NCI-H128 (cell line): ENCODE measurements around the gene REEP6.
"Not testable (repeated sequence)": the region's sequence is repeated elsewhere in the genome, so short reads cannot be mapped to it uniquely, and the experiment has no call there.

Source experiments
- DNase-seq: peaks from one replicate; lab custom pipeline; 2025; ENCODE audit not compliant: unreplicated experiment; lab: John Stamatoyannopoulos, UW

REEP6 gene

DNA sequence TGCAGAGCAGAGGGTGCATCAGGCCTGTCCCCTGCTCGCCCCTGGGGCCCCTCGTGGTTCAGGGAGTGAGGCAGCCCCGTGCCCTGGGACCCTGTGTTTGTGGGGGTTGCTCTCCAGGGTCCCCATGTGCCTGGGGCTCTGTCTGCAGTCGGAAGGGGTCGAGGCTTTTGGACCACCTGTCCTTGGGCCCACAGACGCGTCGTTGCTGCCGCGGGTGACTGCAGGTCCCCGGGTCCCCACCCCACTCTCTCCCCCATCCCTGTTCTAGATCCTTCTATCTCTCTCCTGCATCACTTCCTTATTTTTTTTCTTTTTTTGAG is 2.7 kb upstream of the REEP6 start:
- no peak for DNase-seq

DNA sequence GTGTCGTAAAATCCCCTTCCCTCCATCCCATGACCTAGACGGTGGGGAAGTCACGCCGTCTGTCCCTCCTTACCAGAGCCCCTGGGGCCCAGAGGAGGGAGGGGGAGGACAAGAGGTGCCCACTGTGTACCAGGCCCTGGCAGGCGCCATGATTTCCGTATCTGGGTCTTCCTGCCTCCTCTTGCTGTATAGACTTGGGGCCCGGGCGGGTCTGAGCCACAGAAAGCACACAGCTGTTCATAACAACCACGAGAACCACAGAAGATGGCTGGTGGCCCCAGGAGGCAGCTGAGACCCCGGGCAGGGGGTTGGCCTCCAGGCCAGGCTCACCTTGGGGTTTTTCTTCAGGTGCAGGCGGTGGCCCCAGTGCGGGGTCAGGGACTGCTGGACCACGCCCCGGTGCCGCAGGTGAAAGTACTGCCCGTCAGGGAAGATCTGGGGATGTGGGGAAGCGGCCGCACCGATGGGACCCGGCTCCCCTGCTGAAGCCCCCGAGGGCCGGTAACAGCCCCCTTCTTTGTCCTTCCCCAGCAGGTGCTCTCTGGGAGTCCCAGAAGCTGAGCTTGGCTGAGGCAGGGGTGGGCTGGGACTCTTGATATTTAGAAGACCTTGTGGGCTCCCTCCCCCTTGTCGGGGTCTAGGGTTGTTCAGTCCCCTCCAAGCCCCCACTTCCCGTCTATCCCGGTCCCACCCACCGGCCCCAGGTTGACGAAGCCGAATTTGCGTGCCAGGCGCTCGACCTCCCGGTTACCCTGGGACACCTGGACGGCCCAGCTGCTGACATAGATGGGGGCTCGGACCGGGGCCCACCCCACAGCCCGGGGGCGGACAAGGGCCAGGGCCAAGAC is 1.3 kb upstream of the REEP6 start:
- DNase-seq, result no peak

GRCh38 chr19:1490311-1491113 is 469 bp upstream of the REEP6 start, which contains the start of gene PCSK4:
TSS of gene PCSK4 (minus strand) at chr19:1490350. CDS start at chr19:1490346, 4 bp downstream.
- DNase-seq, result peak; percentile 94

DNA sequence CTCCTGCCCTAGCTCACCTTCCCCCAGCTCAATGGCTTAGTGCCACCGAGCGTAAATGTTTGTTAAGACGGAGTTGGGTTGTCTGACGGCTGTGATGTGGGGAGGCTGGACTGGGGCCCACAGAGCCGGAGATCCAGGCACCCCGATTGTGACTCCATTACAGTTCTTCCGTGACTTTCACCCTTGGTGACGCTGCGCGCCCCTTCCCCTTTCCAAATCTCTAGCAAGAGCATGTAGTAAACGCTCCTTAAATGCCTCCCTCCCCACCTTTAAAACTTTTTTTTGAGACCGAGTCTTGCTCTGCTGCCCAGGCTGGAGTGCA is 829 bp downstream of the REEP6 start:
- no peak for DNase-seq

GRCh38 chr19:1492474-1493006 is 1.6 kb downstream of the REEP6 start:
- DNase-seq, result no peak

- no peak for DNase-seq
Measured at GRCh38 chr19:1494115-1494815, 3.3 kb downstream of the REEP6 start.

GRCh38 chr19:1495051-1495798 is 4.2 kb downstream of the REEP6 start:
- no peak for DNase-seq

DNA sequence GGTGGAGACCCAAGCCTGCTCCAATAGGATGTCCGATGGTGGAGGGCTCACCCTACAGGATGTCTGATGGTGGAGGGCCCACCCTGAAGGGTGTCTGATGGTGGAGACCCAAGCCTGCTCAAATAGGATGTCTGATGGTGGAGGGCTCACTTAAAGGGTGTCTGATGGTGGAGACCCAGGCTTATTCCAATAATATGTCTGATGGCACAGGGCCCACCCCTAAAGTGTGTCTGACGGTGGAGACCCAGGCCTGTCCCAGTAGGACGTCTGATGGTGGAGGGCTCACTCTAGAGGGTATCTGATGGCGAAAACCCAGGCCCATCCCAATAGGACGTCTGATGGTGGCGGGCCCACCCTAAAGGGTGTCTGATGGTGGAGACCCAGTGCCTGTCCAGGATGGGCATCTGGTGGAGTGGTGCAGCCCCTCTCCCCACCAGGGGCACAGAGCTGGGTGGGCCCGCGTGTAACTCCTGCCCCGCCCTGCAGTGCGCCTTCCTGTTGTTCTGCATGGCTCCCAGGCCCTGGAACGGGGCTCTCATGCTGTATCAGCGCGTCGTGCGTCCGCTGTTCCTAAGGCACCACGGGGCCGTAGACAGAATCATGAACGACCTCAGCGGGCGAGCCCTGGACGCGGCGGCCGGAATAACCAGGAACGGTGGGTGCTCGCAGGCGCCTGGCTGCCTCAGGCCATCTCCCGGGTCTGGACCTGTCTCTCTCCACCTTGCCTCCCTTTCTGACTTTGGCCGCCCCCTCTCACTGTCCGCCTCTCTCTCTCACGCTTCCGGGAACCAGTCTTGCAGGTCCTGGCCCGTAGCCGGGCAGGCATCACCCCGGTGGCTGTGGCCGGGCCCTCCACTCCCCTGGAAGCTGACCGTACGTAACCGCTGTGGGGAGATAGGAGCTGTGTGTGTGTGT is 5.1 kb downstream of the REEP6 start:
- DNase-seq, result no peak

- DNase-seq, result no peak
Measured at GRCh38 chr19:1496714-1497577, 6.0 kb downstream of the REEP6 start.

DNA sequence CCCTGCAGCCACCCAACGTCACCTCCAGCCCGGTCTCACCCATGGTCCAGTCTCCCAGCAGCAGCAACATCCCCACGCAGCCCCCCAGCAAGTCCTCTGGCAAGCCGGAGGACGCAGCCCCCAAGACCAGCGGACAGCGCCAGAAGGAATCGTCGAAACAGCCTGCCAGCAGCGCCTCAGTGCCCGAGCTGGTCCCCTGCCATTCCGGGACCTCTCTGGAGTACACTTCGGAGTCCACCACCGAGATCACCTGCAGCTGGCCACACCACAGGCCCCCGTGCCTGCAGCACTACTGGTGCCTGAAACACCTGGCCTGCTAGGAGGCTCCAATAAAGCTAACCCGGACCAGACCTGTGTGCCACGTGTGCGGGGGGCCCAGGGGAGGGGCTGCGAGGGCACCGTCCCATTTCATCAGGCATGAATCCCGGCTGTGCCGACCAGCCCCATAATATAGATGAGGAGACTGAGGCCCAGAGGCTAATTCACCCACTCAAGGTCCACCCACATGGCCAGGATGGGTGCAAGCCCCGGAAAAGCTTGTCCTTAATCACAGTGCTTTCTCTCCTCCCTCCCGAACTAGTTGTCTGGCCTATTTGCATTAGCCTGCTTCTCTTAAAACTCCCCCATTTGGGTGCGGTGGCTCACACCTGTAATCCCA is 6.7 kb downstream of the REEP6 start:
- no peak for DNase-seq

GRCh38 chr19:1499231-1499630 is 8.2 kb downstream of the REEP6 start:
- DNase-seq, result not testable (repeated sequence)

DNA sequence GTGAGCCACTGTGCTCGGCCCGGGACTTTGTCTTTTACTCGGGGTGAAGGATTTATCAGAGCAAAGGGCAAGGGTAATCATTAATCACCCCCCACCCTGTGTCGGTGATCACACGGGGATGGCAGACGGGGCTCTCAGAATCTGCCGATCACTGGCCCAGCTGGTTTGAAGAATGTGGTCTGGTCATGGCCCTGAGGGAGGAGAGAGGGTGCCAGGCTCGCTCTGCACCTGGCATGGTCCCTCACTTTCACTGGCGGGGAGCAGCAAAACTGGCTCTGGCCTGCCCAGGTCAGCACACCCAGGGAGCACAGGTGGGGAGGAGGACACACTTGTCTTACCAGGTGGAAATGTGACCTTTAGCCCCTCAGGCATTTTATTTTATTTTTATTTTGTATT is 10.2 kb downstream of the REEP6 start:
- DNase-seq, result no peak

- DNase-seq, result no peak
Measured at GRCh38 chr19:1502433-1503088, 11.6 kb downstream of the REEP6 start.

DNA sequence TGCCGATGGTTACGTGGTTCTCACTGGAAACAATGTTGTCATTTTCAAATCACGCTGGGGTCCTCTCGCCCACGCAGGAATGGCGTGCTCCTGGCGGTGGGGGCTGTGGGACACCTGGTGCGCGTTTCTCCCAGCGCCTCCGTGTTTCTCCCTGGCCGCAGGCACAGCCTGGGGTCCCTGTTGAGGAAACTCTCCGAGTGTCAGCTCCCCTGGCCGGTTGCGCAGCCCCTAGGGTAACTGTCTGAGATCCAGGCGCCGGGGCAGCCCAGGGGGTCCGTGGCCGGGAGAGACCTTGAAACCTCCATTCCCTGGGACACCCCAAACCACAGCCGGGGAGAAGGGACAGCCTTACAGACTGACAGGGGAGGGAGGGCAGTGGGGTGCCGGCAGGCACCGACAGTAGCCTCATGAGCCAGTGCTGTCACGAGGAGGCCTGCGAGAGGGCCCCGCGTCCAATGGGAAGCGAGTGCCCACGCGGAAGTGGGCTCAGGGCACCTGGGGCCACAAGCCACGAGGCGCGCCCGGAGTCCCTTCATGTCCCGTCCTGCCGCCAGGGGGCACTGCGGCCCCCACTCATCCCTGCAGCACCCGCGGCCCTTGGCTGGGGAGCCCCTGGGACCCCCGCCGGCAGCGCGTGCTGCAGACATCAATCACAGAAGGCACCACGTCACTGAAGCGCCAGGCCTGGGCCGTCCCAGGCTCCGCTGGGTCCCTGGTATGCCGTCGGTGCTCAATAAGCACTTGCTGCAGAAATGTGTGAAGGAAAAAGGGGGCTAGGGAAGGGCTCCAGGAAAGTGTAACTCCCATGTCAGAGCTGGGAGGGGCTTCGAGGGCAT is 12.3 kb downstream of the REEP6 start:
- DNase-seq, result no peak

- no peak for DNase-seq
Measured at GRCh38 chr19:1503925-1504773, 13.2 kb downstream of the REEP6 start.

DNA sequence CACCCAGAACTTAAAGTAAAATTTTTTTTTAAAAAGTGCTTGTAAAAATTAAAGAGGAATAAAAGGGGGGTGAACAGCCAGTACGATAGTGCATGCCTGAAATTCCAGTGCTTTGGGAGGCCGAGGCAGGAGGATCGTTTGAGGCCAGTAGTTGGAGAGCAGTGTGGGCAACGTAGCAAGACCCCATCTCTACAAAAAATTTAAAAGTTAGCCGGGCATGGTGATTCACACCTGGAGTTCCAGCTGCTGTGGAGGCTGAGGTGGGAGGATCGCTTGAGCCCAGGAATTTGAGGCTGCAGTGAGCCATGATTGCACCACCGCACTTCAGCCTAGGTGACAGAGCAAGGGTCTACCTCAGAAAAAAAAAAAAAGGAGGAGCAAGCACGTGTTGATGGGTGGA is 14.0 kb downstream of the REEP6 start:
- no peak for DNase-seq
